Activated CD8-positive, alpha-beta memory T cell treated with anti-CD3 and anti-CD28 coated beads, Interleukin-2, amount 10 ng/mL, durations not matched to agents 7 days and 5 days (primary cell): ENCODE measurements around the gene ENTHD1. TPM values are rescaled to one million over a fixed set of nuclear protein-coding genes. Genes with fewer than 3 reads are reported as not detected.
A peak's percentile ranks its signal among the peaks of the same experiment; 100 is the strongest.

ENCODE experiments used
- ATAC-seq: fragments of 150-1000 bp; cut with Tn5 transposase; one replicate; pipeline ENCODE4 v1.10.0; 2021; ENCODE audit warnings: moderate library complexity
- CTCF ChIA-PET: fragments of 350-600 bp; sonication (Branson Sonifier 250); formaldehyde crosslinking; loops from one replicate; lab custom pipeline; 2021; ENCODE audit warnings: antibody characterized with exemption; lab: Charles Lee
- DNase-seq: peaks from one replicate; pipeline ENCODE4 v3.0.0-alpha.2; 2020
- H3K27ac Mint-ChIP-seq: one replicate; pipeline ENCODE4 v1.8.0; 2021; ENCODE audit warnings: mild to moderate bottlenecking, mixed read lengths
- H3K27me3 Mint-ChIP-seq: one replicate; pipeline ENCODE4 v1.8.0; 2021; ENCODE audit warnings: mixed read lengths
- H3K36me3 Mint-ChIP-seq: one replicate; pipeline ENCODE4 v1.8.0; 2021; ENCODE audit warnings: mild to moderate bottlenecking, mixed read lengths
- H3K4me1 Mint-ChIP-seq: one replicate; pipeline ENCODE4 v1.8.0; 2021; ENCODE audit warnings: mixed read lengths
- H3K4me3 Mint-ChIP-seq: one replicate; pipeline ENCODE4 v1.8.0; 2021; ENCODE audit warnings: mild to moderate bottlenecking, moderate library complexity, mixed read lengths
- H3K9me3 Mint-ChIP-seq: one replicate; pipeline ENCODE4 v1.8.0; 2022; ENCODE audit warnings: low read depth, mixed read lengths
- total RNA-seq, 2 experiments: library from RNA; stranded (reverse); gene quantifications; one replicate each; pipeline ENCODE4 v1.2.3, GENCODE V29; 2021

The ENTHD1 gene
- total RNA-seq, 2 experiments from 2014 or later = 0.21 to 0.41 TPM

DNA sequence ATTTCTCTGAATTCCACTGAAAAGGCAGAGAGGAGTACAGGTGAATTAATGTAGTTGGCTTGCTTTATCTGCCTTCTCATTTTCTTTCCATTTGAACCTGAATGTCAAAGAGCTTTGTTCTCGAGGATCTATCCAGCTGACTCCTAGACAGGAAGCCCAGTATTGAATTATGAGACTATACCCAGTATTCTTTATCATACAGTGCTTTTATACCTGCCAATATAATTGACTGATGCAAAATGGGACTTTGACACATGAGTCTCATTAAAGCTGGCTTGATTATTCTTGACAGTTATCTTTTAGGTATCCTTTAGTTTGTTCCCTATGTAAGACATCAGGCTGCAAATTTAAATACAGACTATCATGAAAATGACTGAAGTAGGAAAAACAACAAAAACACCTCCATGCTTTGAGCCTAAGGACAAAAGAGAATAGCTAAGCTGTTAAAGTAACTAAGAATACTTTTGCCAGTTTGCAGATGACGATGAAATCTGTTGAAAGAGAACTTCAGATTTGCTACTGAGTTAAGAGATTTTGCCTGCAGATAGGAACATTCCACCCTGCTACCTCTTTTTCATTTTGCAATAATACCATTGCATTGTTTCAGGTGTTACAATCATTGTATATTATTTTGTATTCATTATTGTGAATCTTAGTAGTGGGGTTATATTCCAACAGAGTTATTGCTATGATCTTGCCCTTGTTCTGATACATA, 117.1 kb downstream of the ENTHD1 start:
- DNase-seq (no peak), ATAC-seq (no peak)
- no peak overlapping the region for H3K4me3 Mint-ChIP-seq
- CTCF ChIA-PET = interaction anchor here (1.1 to 1.3 kb wide), 2 partner anchors 11 to 163 kb away, joined by 4 to 6 read pairs; no protein-coding TSS in a partner anchor
- peaks cover 2% of the 10 kb centered on the region for H3K27me3 Mint-ChIP-seq
- peaks cover 7% of the 10 kb centered on the region for H3K36me3 Mint-ChIP-seq
- no peak overlapping the region for H3K27ac Mint-ChIP-seq
- H3K9me3 Mint-ChIP-seq = no peaks in the 10 kb centered on the region
- H3K4me1 Mint-ChIP-seq = peaks cover 33% of the 10 kb centered on the region

DNA sequence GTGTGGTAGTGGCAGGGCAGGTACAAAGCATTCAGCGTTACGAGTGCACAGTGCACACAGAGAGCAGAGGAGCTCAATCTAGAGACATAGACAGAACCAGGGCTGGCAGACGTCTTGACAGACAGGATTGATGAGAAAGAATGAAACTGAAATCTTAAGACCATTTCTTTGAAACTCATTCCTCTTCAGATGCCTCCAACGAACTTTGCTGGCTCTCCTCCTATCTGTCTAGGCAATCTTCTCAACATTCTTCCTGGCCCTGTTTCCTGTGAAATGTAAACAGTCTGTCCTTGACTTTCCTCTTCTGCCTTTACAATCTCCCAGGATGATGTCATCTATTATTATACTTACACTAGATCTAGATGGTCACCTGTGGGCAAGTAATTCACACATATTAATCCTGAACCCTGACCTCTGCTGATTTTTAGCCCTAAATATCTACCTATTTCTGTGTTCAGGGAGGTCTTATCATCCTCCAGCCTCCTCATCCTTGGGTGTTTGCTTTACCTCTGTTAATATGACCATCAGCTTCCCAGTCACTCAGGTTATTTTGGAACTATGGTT, 119.5 kb downstream of the ENTHD1 start:
- Mint-ChIP-seq H3K9me3 (no peaks in the 10 kb centered on the region), H3K4me1 (peaks cover 33% of the 10 kb centered on the region), H3K36me3 (peaks cover 13% of the 10 kb centered on the region), H3K4me3 (peak overlapping the region; percentile 18), H3K27ac (peak overlapping the region; percentile 91), H3K27me3 (no peaks in the 10 kb centered on the region)
- ATAC-seq (peak; percentile 99), DNase-seq (peak; percentile 82)
- CTCF ChIA-PET = interaction anchor here (0.5 to 1.6 kb wide), 8 partner anchors 8 to 695 kb away, joined by 3 to 5 read pairs (median 3); no protein-coding TSS in a partner anchor

DNA sequence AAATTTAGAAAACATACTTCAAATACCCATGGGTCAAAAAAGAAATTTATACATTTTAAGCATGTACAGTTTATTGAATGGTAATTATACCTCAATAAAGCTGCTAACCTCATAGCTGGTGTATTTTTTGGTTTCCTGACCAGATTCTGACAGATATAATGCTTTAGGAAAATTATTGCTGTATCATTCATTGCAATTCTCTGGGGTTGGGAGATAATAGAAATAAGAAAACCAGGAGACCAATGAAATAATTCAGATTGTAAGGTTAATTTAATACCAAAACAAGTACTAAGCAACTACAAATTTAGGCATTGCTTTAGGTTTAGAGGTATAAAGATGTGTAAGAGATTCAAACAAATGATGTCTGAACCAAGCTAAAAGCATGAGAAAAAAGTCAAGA, 120.1 kb downstream of the ENTHD1 start:
- H3K4me3 Mint-ChIP-seq = peak overlapping the region; percentile 18
- H3K4me1 Mint-ChIP-seq = peaks cover 33% of the 10 kb centered on the region

DNA sequence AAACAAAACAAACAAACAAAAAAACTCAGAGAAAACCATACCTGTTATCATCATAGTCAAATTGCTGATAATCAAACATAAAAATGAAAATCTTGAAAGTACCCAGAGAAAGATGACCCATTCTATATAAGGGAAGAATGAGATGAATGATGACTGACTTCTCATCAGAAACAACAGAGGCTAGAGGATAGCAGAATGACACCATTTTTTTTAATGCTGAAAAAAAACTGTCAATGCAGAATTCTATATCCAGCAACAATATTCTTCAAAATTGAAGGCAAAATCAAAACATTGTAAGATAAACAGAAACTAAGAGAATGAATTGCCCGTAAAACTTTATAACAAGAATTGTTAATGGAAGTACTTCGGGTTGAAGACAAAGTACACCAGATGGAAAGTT, 122.1 kb downstream of the ENTHD1 start:
- Mint-ChIP-seq H3K4me1 (peaks cover 36% of the 10 kb centered on the region), H3K9me3 (no peaks in the 10 kb centered on the region), H3K27ac (no peak overlapping the region), H3K36me3 (peaks cover 16% of the 10 kb centered on the region), H3K27me3 (no peaks in the 10 kb centered on the region), H3K4me3 (no peak overlapping the region)
- ATAC-seq = no peak
- CTCF ChIA-PET = interaction anchor here (1.7 kb wide), 1 partner anchor 125 kb away, joined by 3 read pairs; no protein-coding TSS in a partner anchor
- DNase-seq = no peak

More for the DNA sequence above, 120.1 kb downstream of the ENTHD1 start:
- no peak for DNase-seq
- CTCF ChIA-PET = interaction anchor here (0.6 to 1.6 kb wide), 9 partner anchors 8 to 363 kb away, joined by 3 to 5 read pairs (median 3); no protein-coding TSS in a partner anchor
- no peaks in the 10 kb centered on the region for H3K27me3 Mint-ChIP-seq
- no peaks in the 10 kb centered on the region for H3K9me3 Mint-ChIP-seq
- peak; percentile 10 for ATAC-seq
- H3K27ac Mint-ChIP-seq = peak overlapping the region; percentile 91
- H3K36me3 Mint-ChIP-seq = peaks cover 13% of the 10 kb centered on the region

DNA sequence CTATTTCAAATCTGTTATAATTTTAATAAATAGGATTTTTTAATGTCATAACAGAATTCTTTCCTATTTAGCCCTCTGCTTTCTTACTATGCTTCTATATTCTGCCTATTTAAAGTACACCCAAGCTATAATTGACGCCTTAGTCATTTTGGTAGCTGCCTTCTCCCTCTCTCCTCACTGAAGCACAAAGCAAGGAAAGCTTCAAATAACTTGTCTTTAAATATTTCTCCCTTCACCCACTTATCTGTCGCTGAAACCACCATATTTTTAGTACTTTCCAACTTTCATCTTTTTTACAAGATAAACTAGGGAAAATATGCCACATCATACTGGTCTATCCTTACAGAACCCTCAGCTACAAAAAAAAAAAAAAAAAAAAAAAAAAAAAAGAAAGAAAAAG, 127.9 kb downstream of the ENTHD1 start:
- DNase-seq = no peak
- CTCF ChIA-PET = interaction anchor here (1.0 to 2.0 kb wide), 6 partner anchors 8 to 258 kb away, joined by 3 to 7 read pairs (median 4); no protein-coding TSS in a partner anchor
- no peak for ATAC-seq
- Mint-ChIP-seq H3K4me1 (peaks cover 5% of the 10 kb centered on the region), H3K9me3 (peaks cover 3% of the 10 kb centered on the region), H3K4me3 (no peak overlapping the region), H3K27me3 (peaks cover 9% of the 10 kb centered on the region), H3K36me3 (peaks cover 12% of the 10 kb centered on the region), H3K27ac (no peak overlapping the region)

DNA sequence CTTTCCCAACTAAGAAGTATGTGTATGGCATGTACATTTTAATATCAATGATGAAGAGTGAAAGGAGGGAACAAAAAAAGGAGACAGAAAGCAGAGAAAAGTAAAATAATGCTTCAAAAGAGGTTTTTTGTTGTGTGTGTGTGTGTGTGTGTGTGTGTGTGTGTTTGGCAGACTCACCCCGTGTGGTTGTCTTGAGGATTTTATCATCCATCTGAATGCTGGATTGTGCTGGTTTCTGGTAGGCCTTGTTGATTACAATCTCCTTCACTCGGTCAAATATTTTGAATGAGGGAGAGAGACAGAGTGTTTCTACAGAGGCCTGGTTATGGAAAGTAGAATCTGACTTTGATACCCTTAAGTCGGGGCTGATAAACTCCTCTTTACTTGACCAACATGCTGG, 128.5 kb downstream of the ENTHD1 start:
- peaks cover 10% of the 10 kb centered on the region for H3K36me3 Mint-ChIP-seq
- H3K27ac Mint-ChIP-seq = no peak overlapping the region
- peaks cover 9% of the 10 kb centered on the region for H3K27me3 Mint-ChIP-seq
- DNase-seq (no peak), ATAC-seq (no peak)
- H3K9me3 Mint-ChIP-seq = peaks cover 3% of the 10 kb centered on the region
- CTCF ChIA-PET = interaction anchor here (1.0 to 2.0 kb wide), 4 partner anchors 8 to 168 kb away, joined by 3 to 7 read pairs (median 4); no protein-coding TSS in a partner anchor
- H3K4me3 Mint-ChIP-seq = no peak overlapping the region
- peaks cover 5% of the 10 kb centered on the region for H3K4me1 Mint-ChIP-seq

DNA sequence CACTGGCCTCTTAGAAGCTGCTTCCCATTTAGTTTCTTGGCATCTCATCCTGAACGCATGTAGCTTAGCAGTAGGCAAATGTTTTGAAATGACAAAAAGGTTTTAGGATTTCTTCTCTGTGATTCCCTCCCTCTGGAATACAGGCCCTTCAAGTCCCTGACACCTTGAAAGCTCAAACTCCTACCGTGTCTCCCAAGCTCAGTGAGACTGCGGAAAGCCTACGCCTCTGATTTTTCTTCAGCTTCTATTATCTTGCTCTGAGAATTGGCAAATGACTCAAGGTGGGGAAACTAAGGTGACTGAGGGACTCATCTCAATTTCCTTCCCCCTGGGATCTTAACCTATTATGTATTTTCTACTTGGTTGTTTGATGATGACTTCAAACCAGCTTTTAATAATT, 130.3 kb downstream of the ENTHD1 start:
- H3K4me1 Mint-ChIP-seq = peaks cover 5% of the 10 kb centered on the region
- CTCF ChIA-PET = interaction anchor here (1.6 to 2.1 kb wide), 2 partner anchors 11 to 261 kb away, joined by 3 to 5 read pairs; no protein-coding TSS in a partner anchor
- DNase-seq (no peak), ATAC-seq (no peak)
- no peak overlapping the region for H3K4me3 Mint-ChIP-seq
- H3K27me3 Mint-ChIP-seq = peaks cover 13% of the 10 kb centered on the region
- H3K36me3 Mint-ChIP-seq = peaks cover 8% of the 10 kb centered on the region
- H3K9me3 Mint-ChIP-seq = peaks cover 3% of the 10 kb centered on the region
- H3K27ac Mint-ChIP-seq = no peak overlapping the region

DNA sequence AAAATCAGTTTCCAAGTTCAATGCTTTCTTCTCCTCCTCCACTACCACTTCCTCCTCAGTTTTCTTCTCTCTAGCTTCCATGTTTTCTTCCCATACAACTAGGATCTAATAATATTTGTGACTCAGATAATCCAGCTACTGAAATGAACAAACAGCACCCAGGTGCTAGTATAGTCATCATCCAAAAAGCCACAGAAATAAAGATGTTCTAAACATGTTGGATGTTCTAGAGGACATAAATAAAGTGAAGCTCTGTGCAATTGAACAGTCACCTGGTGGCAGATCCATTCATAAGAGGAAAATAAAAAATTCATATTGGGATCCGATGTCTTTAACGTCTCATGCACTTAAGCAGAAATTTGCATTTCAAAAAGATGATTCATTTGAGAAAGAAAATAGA, 142.8 kb downstream of the ENTHD1 start:
- CTCF ChIA-PET = interaction anchor here (1.0 to 1.1 kb wide), 3 partner anchors 8 to 293 kb away, joined by 3 read pairs; no protein-coding TSS in a partner anchor
- H3K27ac Mint-ChIP-seq = no peak overlapping the region
- ATAC-seq = no peak

DNA sequence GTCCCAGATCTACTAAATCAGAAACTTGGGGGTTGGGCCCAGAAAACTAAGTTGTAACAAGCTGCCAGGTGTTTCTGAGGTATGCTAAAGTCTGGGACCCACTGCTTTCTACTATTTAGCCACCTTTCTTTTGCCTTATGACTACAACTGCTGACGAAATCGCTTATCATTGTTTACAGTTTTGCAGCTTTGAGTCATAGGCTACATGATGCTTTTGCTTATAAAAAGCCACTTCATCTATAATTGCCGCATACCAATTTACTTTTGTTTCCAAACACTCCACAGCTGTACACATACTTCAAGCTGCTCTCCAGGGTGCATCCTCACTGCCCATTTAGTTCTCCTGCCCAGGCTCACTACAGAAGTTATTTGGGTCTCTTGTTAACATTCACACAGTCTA, 144.7 kb downstream of the ENTHD1 start:
- no peaks in the 10 kb centered on the region for H3K9me3 Mint-ChIP-seq
- DNase-seq = no peak
- ATAC-seq = no peak
- no peak overlapping the region for H3K4me3 Mint-ChIP-seq
- H3K36me3 Mint-ChIP-seq = no peaks in the 10 kb centered on the region
- H3K27me3 Mint-ChIP-seq = peaks cover 11% of the 10 kb centered on the region
- peaks cover 34% of the 10 kb centered on the region for H3K4me1 Mint-ChIP-seq
- no peak overlapping the region for H3K27ac Mint-ChIP-seq
- CTCF ChIA-PET = interaction anchor here (1.6 kb wide), 1 partner anchor 17 kb away, joined by 4 read pairs; no protein-coding TSS in a partner anchor

More for the DNA sequence above, 142.8 kb downstream of the ENTHD1 start:
- H3K9me3 Mint-ChIP-seq = no peaks in the 10 kb centered on the region
- H3K4me3 Mint-ChIP-seq = no peak overlapping the region
- peaks cover 19% of the 10 kb centered on the region for H3K4me1 Mint-ChIP-seq
- no peaks in the 10 kb centered on the region for H3K36me3 Mint-ChIP-seq
- peaks cover 11% of the 10 kb centered on the region for H3K27me3 Mint-ChIP-seq
- no peak for DNase-seq

DNA sequence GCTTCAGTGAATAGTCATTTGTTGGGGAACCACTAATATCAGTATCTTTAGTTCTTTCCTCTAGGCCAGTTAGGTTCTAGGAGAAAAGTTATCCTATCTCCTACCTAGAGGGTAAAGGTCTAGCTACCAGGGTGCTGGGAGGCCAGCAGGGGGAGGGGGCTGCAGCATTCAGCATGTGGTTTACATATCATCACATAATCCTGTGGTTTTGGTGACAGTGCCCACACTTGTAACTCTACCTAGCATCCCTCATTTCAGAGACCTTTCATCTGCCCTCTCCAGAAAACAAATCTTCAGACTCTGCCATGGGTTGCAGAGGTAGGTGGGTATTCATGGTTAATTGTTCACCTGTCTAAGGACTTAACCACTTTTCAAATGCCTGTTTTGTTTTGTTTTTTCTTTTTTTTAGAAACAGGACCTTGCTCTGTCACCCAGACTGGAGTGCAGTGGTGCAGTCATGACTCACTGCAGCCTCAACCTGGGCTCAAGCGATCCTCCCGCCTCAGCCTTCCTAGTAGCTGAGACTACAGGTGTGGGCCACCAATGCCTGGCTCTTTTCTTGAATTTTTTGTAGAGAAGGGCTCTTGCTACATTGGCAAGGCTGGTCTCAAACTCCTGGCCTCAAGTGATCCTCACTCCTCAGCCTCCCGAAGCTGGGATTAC, 146.8 kb downstream of the ENTHD1 start:
- CTCF ChIA-PET = interaction anchor here (1.3 to 1.5 kb wide), 2 partner anchors 16 to 27 kb away, joined by 3 to 5 read pairs; no protein-coding TSS in a partner anchor

DNA sequence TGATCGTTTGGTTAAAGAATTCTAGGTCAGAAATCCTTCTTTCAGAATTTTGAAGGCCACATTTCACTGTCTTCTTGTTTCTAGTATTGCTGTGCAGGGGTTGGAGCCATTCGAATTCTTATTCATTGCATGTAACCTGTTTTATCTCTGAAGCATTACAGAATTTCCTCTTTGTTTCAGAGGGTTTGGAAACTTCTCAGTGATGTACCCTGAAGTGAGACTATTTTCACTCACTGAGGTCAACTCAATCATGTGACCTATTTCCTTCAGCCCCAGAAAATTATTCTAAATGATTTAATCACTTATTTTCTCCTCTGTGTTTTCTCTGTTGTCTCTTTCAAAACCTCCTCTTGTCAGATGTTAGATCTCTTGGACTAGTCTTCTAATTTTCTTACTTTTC, 147.8 kb downstream of the ENTHD1 start:
- H3K27me3 Mint-ChIP-seq = peaks cover 5% of the 10 kb centered on the region
- peak; percentile 71 for ATAC-seq
- no peak overlapping the region for H3K4me3 Mint-ChIP-seq
- peaks cover under 1% of the 10 kb centered on the region for H3K36me3 Mint-ChIP-seq
- no peak for DNase-seq
- CTCF ChIA-PET = interaction anchor here (1.1 to 1.5 kb wide), 3 partner anchors 13 to 28 kb away, joined by 3 to 5 read pairs (median 3); no protein-coding TSS in a partner anchor
- peaks cover 32% of the 10 kb centered on the region for H3K4me1 Mint-ChIP-seq
- peaks cover 2% of the 10 kb centered on the region for H3K9me3 Mint-ChIP-seq
- H3K27ac Mint-ChIP-seq = no peak overlapping the region

More for the DNA sequence above, 146.8 kb downstream of the ENTHD1 start:
- H3K4me1 Mint-ChIP-seq = peaks cover 32% of the 10 kb centered on the region
- ATAC-seq (peak; percentile 40), DNase-seq (no peak)
- H3K27me3 Mint-ChIP-seq = peaks cover 11% of the 10 kb centered on the region
- H3K9me3 Mint-ChIP-seq = no peaks in the 10 kb centered on the region
- no peaks in the 10 kb centered on the region for H3K36me3 Mint-ChIP-seq
- peak overlapping the region; percentile 38 for H3K27ac Mint-ChIP-seq
- no peak overlapping the region for H3K4me3 Mint-ChIP-seq

DNA sequence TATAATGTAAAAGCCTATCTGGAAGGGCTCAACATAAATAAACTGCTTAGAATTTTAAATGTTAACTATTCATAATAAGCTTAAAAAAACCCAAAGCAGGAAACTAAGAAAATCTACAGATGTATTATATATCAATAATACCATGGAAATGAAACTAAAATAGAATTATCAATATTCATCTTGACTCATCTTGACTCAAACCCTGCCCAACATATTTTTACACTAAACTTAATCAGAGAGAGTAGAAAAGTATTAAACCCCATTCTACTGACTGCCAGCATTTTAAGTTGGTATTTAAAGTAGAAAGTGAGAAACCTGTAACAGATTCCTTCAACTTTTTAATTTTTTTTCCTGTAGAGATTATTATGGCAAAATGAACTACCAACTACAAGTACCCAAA, 149.2 kb downstream of the ENTHD1 start:
- CTCF ChIA-PET = interaction anchor here (0.5 kb wide), 1 partner anchor 966 kb away, joined by 3 read pairs; no protein-coding TSS in a partner anchor
- H3K36me3 Mint-ChIP-seq = peaks cover 6% of the 10 kb centered on the region

DNA sequence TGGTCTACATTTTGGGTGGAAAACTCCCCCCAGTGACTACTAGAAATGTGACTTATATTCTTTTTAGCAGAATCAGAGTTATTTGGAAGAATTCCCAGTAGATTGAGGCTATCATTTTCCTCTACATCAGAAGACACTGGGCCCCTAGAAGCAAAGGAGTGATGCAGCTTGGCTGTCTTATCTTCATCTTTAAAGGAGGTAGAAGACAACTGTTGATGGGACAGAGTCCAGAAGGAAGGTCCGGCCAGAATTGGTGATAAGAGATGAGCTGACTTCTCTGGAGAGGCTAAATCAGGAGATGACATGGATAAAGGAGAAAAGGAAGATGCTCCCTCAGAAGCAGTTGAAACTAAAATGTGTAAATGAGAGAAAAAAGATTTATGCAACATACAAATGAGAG, 149.6 kb downstream of the ENTHD1 start:
- ATAC-seq = no peak
- CTCF ChIA-PET = interaction anchor here (0.5 kb wide), 1 partner anchor 966 kb away, joined by 3 read pairs; no protein-coding TSS in a partner anchor
- H3K36me3 Mint-ChIP-seq = peaks cover 8% of the 10 kb centered on the region
- H3K9me3 Mint-ChIP-seq = peaks cover 4% of the 10 kb centered on the region
- H3K4me1 Mint-ChIP-seq = peaks cover 33% of the 10 kb centered on the region
- H3K27me3 Mint-ChIP-seq = no peaks in the 10 kb centered on the region
- no peak for DNase-seq
- H3K27ac Mint-ChIP-seq = no peak overlapping the region
- H3K4me3 Mint-ChIP-seq = no peak overlapping the region

More for the DNA sequence above, 149.2 kb downstream of the ENTHD1 start:
- no peak for ATAC-seq
- no peak overlapping the region for H3K27ac Mint-ChIP-seq
- H3K4me1 Mint-ChIP-seq = peaks cover 32% of the 10 kb centered on the region
- H3K9me3 Mint-ChIP-seq = peaks cover 2% of the 10 kb centered on the region
- no peak overlapping the region for H3K4me3 Mint-ChIP-seq
- no peak for DNase-seq
- H3K27me3 Mint-ChIP-seq = no peaks in the 10 kb centered on the region
